ENCODE measurements around the gene ALOXE3. TPM values are rescaled to one million over a fixed set of nuclear protein-coding genes. Genes with fewer than 3 reads are reported as not detected.

Gene ALOXE3
- total RNA-seq, 1 experiment from 2014 or later: 0.13 TPM

DNA sequence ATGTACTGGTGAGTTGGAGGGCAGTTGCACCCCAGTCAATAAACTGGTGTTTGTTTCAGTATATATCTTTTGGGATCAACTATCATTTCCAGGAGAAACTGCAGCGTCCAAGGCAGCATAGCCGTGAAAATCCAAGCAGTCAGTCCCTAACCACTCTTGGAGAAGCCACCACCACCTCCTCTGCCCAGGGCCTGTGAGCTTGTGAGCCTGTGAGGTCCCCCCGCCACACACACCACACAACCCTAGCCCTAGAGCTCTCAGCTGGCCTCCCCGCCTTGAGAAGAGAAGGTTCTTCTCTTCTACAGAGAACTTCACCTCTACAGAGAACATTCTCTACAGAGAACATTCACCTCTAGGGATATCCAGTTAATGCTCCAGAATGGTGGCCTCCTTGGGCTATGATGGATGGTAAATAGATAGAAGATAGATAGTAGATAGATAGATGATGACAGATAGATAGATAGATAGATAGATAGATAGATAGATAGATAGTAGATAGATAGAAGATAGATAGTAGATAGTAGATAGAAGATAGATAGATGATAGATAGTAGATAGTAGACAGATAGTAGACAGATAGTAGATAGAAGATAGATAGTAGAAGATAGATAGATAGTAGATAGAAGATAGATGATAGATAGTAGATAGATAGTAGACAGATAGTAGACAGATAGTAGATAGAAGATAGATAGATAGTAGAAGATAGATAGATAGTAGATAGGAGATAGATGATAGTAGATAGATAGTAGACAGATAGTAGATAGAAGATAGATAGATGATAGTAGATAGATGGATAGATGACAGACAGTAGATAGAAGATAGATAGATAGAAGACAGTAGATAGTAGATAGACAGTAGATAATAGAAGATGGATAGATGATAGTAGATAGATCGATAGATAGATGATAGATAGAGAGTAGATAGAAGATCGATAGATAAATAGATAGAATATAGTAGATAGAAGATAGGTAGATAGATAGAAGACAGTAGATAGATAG lies 65.8 kb downstream of the ALOXE3 start:
- no peaks in the 10 kb centered on the region for H3K79me1 ChIP-seq (ENCODE audit: insufficient read depth, low read depth, low read length, poor library complexity, severe bottlenecking)
- Mint-ChIP-seq H3K9me3 (no peaks in the 10 kb centered on the region), H3K27ac (no peak overlapping the region), H3K4me3 (no peak overlapping the region), H3K27me3 (ENCODE audit: low read depth) (peaks cover 33% of the 10 kb centered on the region), H3K4me1 (peaks cover 0 to 5% of the 10 kb centered on the region in 2 experiments; a peak in 1 of 4 replicates), H3K36me3 (ENCODE audit: insufficient read depth in 1 of 3, low read depth in 3 of 3) (no peaks in the 10 kb centered on the region)
- no peak overlapping the region for H3K18ac ChIP-seq (ENCODE audit: insufficient read length, low read depth, low read length)
- no peaks in the 10 kb centered on the region for H4K20me1 ChIP-seq (ENCODE audit: control insufficient read depth, insufficient read depth, insufficient read length)
- no peak overlapping the region for H4K8ac ChIP-seq (replicated peaks; ENCODE audit: insufficient read length, low read depth, low read length)
- no peak for DNase-seq
- H3K23me2 ChIP-seq (ENCODE audit: insufficient read length, low read depth, low read length, poor library complexity, severe bottlenecking): no peaks in the 10 kb centered on the region
- no peak overlapping the region for H2BK12ac ChIP-seq (ENCODE audit: insufficient read length, low read depth, low read length)
- no peak overlapping the region for H2AFZ ChIP-seq (ENCODE audit: low read length)
- no peaks in the 10 kb centered on the region for H3K4me1 ChIP-seq (ENCODE audit: insufficient read depth, low read length)
- no peak overlapping the region for H3K4me2 ChIP-seq (ENCODE audit: insufficient read depth, insufficient read length, low read length)
- no peaks in the 10 kb centered on the region for H3K9me3 ChIP-seq (ENCODE audit: control insufficient read depth, low read depth, low read length)
- TF ChIP-seq CTCF (conservative IDR thresholded peaks at IDR 0.05): no peak
- H3K14ac ChIP-seq (ENCODE audit: insufficient read depth, low read length): no peak overlapping the region
- no peak overlapping the region for H2BK120ac ChIP-seq (ENCODE audit: low read depth, low read length, poor library complexity, severe bottlenecking)
- no peak overlapping the region for H2BK5ac ChIP-seq (ENCODE audit: insufficient read length, low read length)
- H3K56ac ChIP-seq (ENCODE audit: insufficient read length, low read depth, low read length): no peak overlapping the region
- H2BK15ac ChIP-seq (ENCODE audit: low read depth, low read length): no peak overlapping the region
- no peak overlapping the region for H3T11ph ChIP-seq (ENCODE audit: low read length)
- no peak overlapping the region for H4K91ac ChIP-seq (ENCODE audit: insufficient read length, low read depth, low read length)
- no peak overlapping the region for H4K5ac ChIP-seq (ENCODE audit: insufficient read length, low read depth, low read length)
- no peak overlapping the region for H2AK5ac ChIP-seq (ENCODE audit: insufficient read length, low read length)
- H3K27ac ChIP-seq (ENCODE audit: insufficient read length, low read depth, low read length): no peak overlapping the region
- H3K23ac ChIP-seq (ENCODE audit: insufficient read length, low read depth, low read length): no peak overlapping the region
- no peak overlapping the region for H2BK20ac ChIP-seq (ENCODE audit: low read depth, low read length, poor library complexity, severe bottlenecking)
- H3K4ac ChIP-seq (ENCODE audit: low read depth, low read length): no peak overlapping the region
- no peaks in the 10 kb centered on the region for H3K79me2 ChIP-seq (ENCODE audit: insufficient read depth, low read length)
- WGBS (ENCODE audit: extremely low coverage, insufficient read length, low lambda C conversion rate): 100% methylated on average over 2 of the region's 6 CpGs
- no peak overlapping the region for H3K9ac ChIP-seq (ENCODE audit: extremely low read depth, insufficient read length, low read length)
- no peaks in the 10 kb centered on the region for H3K27me3 ChIP-seq (ENCODE audit: insufficient read depth, low read length)

Measured in H9 (cell line).